Fibroblast of skin of scalp (primary cell): Measurements from ENCODE around the gene MSMO1.

Experiments
- DNase-seq: peaks from one replicate; pipeline ENCODE4 v3.0.0-alpha.2; 2013

Gene MSMO1

DNA sequence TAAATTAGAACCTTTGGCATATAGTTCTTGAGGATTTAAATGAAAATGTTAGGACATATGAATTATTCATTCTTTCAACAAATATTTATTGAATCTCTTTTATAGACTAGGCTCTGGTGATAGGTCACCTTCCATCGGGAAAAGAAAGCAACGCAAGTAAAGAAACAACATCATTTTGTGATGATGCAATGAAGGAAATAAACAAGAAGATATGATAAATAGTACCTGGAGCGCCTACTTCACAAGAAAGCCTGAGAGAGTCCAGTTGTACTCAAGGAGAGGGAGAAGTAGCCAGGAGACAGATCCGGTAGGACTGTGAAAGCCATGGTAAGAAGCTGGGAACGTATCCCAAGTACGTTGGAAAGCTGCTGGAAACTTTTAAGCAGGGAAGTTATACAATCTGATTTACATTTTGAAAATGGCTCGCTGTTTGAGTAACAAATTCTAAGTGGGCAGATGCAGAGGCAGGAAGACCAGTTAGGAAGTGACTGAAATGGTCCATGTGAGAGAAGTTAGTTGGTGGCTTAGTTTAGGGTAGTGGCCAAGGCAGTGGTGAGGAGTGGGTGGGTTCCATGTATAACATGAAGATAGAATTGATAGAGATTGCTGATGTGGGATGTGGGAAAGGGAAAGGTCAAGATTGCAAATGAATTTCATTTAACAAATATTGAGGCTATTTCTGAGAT is 33.7 kb downstream of the MSMO1 start:
- DNase-seq: no peak

DNA sequence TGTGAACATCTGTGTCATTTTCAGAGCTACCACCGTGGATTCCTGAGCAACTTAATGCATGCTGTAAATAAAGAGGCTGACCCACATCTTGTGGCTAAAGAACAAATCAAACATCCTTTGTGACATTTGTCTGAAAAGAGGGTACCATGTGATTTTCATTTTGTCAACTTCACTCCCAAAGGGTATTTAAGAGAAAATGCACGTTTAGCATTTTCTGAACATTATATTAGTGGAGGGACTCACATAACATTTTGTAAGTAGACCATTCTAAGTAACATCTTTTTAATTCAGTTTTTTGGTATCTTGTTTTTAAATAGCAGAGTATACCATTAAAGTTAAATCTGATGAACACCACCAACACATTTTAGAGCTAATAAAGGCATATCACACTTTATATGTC is 34.3 kb downstream of the MSMO1 start:
- DNase-seq: no peak

DNA sequence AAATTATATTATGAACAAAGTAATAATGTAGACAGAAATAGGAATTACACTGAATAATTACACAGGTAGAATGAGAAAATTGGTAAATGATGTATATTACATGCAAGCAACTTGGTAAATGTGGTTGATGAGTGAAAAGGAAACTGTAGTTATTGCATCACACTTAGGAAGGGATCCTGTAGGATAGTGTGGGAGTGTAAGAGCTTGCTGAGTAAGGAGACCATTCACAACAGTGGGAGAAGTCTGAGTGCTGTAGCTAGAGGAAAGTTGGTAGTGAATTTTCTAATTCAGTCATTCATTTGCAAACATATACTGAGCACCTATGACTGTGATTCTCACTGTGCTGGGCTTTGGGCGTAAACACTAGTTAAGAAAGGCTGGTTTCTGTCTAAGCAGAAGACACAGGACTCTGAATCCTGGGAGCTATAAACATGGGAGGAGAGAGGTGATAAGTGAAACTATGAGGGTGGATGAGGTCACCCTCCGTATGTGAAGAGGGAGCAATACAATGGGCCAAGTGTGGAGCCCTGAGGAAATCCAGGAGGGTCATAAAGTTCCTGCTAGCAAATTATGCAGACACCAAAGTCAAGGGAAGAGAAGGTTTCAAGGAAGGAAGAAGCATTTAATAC is 37.1 kb downstream of the MSMO1 start:
- no peak for DNase-seq

DNA sequence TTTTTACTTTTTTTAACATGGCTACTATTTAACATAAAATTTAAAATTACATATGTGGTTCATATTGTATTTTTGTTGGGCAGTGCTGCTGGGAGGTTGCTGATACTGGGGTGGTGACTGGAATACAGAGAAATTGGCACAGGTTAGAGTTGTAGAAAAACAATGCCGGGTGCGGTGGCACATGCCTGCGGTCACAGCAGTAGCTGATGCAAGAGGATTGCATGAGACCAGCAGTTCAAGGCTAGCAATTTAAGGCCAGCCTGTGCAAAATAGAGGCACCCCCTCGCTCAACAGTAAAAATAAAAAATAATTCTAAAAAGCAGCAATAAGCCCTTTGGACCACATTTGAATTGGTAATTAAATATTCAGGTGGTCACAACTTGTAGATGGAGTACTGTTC is 39.6 kb downstream of the MSMO1 start:
- no peak for DNase-seq

DNA sequence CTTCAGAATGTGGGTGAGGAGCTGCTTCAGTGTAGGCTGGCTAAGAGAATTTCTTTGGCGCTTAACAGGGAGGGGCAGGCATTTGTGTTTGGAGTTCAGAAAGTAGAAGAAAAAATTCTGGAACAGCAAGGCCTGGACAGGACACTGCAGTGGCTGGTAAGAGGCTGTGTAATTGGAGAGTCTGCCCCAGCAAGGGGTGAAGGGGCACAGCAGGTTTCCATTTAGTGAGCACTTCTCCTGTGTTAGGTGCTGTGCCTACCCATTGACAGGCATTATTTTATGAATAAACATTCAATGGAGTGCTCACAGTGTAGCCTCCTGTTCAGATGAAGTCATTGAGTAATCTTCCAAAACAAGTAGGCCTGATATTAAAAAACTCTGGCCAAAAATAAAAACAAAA is 40.6 kb downstream of the MSMO1 start:
- no peak for DNase-seq

DNA sequence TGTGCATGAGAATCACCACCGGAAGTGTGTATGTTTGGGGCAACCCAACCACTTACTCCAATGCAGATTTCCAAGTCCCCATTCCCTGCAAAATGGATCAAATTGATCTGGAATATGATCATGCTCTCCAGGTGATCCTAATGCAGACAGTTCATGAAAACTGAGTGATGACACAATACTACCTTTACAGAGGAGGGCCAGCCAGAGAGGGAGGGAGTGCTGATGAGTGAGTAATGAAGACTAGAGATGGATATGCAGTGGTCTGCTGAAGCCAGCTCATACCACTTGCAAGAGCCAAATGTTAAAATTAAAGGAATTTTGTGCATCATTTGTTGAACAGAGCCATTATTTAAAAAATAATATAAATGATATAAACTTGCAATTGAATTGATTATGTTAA is 41.1 kb downstream of the MSMO1 start:
- no peak for DNase-seq

DNA sequence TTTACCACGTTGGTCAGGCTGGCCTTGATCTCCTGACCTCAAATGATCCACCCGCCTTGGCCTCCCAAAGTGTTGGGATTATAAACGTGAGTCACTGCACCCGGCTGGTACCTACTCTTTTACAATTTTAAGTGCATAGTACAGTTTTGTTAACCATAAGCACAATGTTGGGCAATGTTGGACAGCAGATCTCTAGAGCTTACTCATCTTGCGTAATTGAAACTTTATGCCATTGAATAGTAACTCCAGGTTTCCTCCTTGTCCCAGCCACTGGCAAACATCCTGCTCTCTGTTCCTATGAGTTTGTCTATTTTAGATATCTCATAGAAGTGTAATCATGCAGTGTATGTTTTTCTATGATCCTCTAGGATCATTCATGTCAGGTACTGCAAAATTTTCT is 42.1 kb downstream of the MSMO1 start:
- no peak for DNase-seq

DNA sequence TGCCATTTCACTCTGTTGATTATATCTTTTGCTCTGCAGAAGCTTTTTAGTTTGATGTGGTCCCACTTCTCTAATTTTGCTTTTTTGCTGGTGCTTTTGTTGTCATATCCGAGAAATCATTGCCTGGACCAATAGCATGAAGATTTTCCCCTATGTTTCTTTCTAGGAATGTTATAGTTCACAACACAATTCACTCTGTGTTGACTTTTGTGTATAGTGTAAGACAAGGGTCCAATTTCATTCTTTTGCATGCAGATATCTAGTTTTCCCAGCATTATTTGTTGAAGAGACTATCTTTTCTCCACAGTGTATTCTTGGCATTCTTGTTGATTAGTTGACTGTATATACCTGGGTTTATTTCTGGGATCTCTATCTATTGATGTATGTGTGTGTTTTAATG is 43.1 kb downstream of the MSMO1 start:
- DNase-seq: no peak

DNA sequence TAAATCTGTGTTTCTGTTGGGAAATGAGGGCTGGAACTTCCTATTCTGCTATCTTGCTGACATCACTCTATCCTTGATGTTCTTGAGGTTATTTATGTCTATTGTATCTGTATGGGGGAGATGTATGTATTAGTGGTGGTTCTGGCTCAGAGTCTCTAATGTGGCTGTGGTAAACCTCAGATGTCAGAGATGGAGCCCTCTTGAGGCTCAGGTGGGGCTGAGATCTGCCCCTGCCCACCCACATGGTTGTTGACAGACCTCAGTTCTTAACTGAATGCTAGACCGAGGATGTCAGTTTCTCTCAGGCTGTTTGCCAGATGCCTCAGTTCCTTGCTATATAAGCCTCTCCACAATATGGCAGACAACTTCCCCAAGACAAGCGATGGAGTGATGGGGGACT is 48.0 kb downstream of the MSMO1 start:
- DNase-seq: no peak

DNA sequence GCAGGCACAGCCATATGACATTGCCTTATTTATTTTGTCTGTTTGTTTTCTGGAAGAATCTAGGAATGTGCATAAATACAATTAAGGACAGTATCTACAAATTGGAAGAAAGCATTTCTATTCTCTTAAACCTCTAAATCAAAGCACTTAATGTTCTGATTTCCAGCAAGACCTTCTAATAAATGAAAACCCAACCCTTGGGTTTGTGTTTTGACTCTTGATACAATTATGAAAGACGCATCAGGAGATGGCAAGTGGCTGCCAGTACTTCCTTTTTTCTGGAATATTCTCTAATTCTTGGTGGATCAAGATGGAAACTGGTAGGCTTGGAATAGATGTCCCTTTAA is 50.9 kb downstream of the MSMO1 start:
- DNase-seq: no peak

DNA sequence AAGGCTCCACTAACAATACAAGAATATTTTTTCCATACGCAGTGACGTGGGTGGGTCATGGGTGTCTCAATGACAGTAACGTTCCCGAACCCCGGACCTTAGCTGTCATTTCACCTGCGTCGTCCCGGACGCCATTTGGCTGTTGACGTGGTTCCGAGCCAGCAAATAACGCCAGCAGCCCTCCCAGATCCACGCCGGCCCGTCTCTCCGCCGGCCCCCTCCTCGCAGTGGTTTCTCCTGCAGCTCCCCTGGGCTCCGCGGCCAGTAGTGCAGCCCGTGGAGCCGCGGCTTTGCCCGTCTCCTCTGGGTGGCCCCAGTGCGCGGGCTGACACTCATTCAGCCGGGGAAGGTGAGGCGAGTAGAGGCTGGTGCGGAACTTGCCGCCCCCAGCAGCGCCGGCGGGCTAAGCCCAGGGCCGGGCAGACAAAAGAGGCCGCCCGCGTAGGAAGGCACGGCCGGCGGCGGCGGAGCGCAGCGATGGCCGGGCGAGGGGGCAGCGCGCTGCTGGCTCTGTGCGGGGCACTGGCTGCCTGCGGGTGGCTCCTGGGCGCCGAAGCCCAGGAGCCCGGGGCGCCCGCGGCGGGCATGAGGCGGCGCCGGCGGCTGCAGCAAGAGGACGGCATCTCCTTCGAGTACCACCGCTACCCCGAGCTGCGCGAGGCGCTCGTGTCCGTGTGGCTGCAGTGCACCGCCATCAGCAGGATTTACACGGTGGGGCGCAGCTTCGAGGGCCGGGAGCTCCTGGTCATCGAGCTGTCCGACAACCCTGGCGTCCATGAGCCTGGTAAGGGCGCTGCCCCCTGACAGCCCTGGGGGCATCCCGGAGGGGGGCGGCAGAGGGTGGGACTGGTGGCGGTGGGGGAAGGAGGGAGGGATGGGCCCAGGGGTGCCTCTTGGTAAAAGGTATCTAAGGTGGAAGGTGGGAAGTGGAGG is 51.5 kb downstream of the MSMO1 start, which contains the start of gene CPE:
Gene CPE (plus strand): TSS at position 264 of the 933 bp plus-strand sequence. CDS start 214 bp downstream, at position 478.
- peak; percentile 83 for DNase-seq

DNA sequence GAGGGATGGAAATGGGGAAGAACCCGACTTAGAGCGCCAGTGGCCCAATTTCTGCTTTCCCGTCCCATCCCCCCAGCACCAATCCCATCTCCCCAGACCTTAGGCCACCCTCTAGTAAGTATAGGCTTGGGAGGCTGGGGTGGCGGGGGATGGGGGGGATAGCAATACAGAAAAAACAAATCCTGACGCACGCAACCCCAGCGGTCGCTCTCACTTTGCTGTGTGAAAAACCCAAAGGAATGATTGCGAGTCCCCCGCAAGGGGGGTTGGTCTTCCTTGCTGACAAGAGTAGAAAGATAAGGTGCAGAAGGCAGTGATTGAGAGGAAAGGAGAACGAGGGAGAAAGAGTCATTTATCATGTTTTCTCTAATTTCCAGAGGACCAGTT is 52.2 kb downstream of the MSMO1 start:
- DNase-seq: peak; percentile 35

DNA sequence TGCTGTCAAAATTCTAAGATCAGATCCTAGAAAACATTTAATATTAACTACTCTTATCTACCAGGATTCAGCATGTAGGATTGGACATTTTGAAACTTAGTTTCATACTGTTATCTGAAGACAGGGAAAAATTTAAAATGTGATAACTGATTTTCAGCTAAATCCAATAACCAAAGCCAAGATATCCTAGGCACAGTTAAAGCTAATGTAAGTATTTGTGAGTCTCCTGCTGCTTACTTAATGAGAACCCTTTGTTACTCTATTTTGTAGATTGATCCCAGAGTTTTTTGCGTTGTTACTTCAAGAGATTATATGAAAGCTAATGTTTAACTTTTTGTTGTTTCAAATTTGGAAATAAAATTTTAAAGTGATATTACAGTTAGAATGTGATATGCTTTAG is 53.3 kb downstream of the MSMO1 start:
- DNase-seq: no peak

DNA sequence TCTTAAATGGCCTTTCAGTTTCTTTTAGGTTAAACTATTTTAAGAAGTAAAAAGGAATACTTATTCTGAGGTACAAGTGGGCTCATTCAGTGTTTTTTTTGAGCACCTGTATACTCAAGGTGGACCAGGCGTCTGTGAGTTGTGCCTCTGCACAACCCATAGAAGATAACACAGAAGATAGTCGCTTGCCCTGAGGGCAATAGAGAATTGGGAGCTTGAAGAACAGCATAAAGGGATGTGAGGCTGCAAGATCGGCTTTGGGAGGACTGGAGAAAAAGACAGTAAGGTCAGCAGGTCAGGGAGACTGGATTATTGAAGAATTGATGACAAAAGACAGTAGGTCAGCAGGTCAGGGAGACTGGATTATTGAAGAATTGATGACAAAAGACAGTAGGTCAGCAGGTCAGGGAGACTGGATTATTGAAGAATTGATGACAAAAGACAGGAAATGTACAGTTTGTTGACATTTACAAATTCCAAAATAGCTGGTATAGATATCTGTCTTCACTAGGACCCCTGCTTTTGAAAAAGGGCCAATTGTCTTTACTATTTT is 54.4 kb downstream of the MSMO1 start:
- DNase-seq: no peak

DNA sequence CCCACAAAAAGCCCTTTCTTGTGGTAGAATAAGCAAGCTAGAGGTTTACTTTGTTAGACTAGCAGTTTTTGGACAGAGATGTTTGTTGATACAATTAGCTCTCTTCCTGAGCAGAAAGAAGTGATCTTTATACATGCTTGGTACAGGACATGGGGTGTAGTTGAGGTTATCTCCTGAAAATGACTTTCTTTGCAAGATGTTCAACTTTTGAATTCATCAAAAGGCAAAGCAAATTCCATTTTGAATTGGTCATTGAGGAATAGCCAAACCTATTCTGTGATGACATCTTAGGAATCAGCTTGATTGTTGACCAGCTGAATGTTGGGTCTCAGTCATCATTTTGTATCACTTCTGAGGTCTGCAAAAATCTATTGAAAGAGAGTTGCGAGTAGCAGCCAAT is 55.2 kb downstream of the MSMO1 start:
- no peak for DNase-seq

DNA sequence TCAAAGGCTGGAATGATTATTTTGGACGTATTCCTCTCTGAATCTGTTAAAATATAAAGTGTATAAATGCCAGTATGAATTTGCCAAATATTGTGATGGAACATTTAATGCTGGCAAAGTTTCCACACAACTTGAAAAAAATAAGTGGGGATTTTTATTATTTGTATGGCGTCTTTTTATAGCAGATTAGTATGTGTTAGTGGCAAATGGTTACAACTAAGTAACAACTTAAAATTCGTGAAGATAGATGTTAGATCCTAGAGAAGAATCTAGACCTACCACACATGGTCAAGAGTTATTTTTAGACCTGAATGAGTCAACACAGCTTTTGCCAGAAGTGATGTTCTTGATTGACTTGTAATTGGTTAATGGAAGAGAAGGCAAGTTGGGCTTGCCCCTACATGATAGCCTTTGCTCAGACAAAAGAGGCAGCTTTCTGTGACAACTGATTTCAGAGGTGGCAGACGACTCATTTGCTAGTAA is 56.2 kb downstream of the MSMO1 start:
- peak; percentile 48 for DNase-seq

DNA sequence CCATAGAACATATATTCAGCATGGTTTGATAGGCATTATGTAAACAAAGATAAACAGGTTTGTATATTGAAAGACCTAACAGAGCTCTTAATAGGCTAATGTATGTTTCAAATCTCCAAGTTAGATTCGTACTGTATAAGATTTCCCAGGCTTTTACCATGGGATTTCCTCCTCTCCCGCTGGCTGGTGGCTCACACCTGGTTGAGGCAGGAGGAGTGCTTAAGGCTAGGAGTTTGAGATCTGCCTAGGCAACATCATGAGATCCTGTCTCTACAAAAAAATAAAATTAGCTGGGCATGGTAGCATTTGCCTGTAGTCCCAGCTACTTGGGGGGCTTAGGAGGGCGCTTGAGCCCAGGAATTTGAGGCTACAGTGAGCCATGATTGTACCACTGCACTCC is 56.7 kb downstream of the MSMO1 start:
- no peak for DNase-seq

DNA sequence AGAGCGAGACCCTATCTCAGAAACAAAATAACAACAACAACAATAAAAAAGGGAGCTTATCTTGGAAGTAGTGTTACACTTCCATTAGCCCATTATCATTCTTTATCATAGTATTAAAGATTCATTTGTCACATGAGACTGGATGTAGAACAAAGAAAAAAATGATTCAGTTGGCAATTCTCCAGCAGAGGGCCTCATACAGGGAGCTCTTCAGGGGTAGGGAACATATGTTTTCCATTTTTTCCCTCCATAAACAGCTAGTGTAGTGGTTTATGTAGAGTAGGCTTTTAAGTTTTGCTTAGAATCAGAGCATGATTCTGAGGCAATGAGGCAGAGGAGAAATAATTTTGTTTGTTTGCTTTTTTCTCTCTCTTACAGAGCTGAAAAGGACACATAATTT is 57.1 kb downstream of the MSMO1 start:
- peak; percentile 83 for DNase-seq

DNA sequence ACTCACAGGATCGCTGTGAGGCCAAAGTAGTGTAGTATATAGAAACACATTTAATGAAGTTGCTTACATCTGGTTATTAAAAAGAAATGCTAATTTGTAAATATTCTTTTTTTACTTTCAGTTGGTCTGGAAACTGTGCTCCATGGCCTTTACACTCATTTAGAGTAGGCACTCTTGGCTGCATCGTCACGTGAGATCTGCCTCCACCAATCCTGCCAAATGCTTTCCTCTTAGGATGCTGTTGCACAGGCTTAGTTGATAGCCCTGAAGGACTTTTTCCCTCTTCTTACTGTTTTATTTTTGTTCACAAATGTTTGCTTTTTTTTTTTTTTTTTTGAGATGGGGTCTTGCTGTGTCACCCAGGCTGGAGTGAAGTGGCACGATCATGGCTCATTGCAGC is 57.7 kb downstream of the MSMO1 start:
- no peak for DNase-seq

DNA sequence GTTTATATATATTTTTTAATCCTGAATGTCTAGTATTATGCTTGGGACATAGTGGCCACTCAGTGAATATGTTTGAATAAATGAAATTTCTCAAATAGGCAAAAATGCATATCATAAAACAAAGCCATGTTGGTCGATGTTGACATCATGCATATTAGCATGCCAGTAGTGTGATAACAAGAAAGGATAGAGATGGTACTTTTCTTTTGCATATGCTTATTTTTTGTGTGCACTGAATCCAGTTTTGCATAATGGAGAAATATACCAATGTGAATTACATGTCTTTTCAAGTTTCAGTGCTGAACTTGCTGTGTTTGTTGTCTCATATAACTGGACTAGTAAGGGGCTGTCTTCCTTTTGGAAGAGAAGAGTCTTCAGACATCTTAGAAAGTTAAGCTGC is 58.9 kb downstream of the MSMO1 start:
- DNase-seq: no peak

DNA sequence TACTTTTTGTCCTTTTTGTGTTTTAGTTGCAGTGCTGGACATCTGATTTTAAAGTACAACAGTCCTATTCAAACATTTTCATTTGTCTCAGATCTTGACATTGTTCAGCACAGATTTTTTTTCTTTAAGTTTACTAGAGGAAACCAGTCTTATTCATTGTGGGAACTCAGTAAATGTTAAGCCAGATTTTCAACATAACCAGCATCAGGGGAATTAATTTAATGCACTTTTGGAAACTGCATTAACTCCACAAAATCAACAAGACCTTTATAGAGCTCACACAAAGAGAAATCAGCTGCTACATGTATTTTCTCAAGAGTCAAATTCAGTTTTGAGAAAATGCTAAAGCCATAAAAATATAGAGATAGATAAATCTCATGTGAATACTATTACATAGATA is 61.3 kb downstream of the MSMO1 start:
- no peak for DNase-seq
